Suprapubic skin (tissue), 4 donors: ENCODE results near the gene ZMYND10.

Experiments
- EP300 ChIP-seq: sonication (generic); formaldehyde crosslinking; IDR thresholded peaks from one replicate; pipeline ENCODE4 v1.6.1; 2017; ENCODE audit warnings: antibody characterized with exemption
- POLR2A ChIP-seq, 2 donors: fragments of 450-650 bp; IDR thresholded peaks; one replicate each; pipeline ENCODE4 v1.6.1; 2017; ENCODE audit warnings: antibody characterized with exemption in 2 of 2, mild to moderate bottlenecking in 2 of 2, moderate library complexity in 2 of 2
- POLR2AphosphoS5 ChIP-seq, 3 donors: sonication (generic); formaldehyde crosslinking; IDR thresholded peaks; one replicate each; pipeline ENCODE4 v1.6.1; 2017; ENCODE audit warnings: antibody characterized with exemption in 3 of 3
- TF ChIP-seq, protein P1 (sequence below), 2 donors: fragments of 200-600 bp in 1 of 2; fragments of 450-650 bp in 1 of 2; sonication (generic) in 1 of 2; IDR thresholded peaks; one replicate each; pipeline ENCODE4 v1.5.1; 2016 to 2019; ENCODE audit warnings: antibody characterized with exemption in 2 of 2, mild to moderate bottlenecking in 1 of 2, moderate library complexity in 1 of 2

DNA sequence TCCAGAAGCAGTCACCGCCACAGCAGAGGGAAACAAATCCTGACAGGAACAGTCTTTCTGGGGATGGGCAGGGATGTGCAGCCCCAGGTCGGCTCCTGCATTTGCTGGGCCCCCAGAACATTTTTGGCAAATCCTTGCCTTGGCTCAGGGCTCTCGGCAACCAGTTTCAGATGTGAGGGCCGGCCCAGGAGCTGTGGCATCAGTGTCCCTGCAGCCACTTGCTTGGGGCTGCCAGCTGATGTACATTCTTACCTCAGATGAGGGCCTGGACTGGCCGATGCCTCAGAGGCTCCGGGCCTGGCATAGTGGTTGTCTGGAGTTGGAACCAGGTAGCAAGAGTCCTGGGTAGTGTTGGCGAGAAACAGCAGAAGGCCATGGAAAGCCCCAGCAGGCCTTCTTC lies 9.3 kb upstream of the ZMYND10 start:
- TF ChIP-seq, protein P1, sequence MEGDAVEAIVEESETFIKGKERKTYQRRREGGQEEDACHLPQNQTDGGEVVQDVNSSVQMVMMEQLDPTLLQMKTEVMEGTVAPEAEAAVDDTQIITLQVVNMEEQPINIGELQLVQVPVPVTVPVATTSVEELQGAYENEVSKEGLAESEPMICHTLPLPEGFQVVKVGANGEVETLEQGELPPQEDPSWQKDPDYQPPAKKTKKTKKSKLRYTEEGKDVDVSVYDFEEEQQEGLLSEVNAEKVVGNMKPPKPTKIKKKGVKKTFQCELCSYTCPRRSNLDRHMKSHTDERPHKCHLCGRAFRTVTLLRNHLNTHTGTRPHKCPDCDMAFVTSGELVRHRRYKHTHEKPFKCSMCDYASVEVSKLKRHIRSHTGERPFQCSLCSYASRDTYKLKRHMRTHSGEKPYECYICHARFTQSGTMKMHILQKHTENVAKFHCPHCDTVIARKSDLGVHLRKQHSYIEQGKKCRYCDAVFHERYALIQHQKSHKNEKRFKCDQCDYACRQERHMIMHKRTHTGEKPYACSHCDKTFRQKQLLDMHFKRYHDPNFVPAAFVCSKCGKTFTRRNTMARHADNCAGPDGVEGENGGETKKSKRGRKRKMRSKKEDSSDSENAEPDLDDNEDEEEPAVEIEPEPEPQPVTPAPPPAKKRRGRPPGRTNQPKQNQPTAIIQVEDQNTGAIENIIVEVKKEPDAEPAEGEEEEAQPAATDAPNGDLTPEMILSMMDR (IDR thresholded peaks at IDR 0.05): no peak
- no peak for TF ChIP-seq EP300
- no peak for TF ChIP-seq POLR2A (IDR thresholded peaks at IDR 0.05)
- TF ChIP-seq POLR2AphosphoS5 (IDR thresholded peaks at IDR 0.05): no peak
